ENCODE results near the gene USP15. TPM values are rescaled to one million over a fixed set of nuclear protein-coding genes. Genes with fewer than 3 reads are reported as not detected.
"Not testable (repeated sequence)": the region's sequence is repeated elsewhere in the genome, so short reads cannot be mapped to it uniquely, and the experiment has no call there.

The USP15 gene
- total RNA-seq, 1 experiment from 2014 or later: 35.3 TPM

DNA sequence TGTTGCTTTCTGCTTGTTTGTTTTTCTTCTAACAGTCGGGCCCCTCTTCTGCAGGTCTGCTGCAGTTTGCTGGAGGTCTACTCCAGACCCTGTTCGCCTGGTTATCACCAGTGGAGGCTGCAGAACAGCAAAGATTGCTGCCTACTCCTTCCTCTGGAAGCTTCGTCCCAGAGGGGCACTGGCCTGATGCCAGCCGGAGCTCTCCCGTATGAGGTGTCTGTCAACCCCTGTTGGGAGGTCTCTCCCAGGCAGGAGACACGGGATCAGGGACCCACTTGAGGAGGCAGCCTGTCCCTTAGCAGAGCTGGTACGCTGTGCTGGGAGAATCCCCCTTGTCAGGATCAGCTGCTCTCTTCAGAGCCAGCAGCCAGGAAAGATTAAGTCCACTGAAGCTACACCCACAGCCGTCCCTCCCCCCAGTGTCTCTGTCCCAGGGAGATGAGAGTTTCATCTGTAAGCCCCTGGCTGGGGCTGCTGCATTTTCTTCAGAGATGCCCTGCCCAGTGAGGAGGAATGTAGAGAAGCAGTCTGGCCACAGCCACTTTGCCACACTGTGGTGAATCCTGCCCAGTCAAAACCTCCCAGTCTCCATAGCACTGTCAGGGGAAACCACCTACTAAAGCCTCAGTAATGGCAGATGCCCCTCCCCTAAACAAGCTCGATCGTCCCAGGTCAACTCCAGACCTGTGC, 82.6 kb downstream of the USP15 start:
- H2AK5ac ChIP-seq (ENCODE audit: insufficient read length, low read length); H3K79me1 ChIP-seq (ENCODE audit: insufficient read depth, low read depth, low read length, poor library complexity, severe bottlenecking); H3K27me3 ChIP-seq (ENCODE audit: insufficient read depth, low read length); H3K14ac ChIP-seq (ENCODE audit: insufficient read depth, low read length); H2BK20ac ChIP-seq (ENCODE audit: low read depth, low read length, poor library complexity, severe bottlenecking); H3K4me2 ChIP-seq (ENCODE audit: insufficient read depth, insufficient read length, low read length); H2AFZ ChIP-seq (ENCODE audit: low read length); H3K23me2 ChIP-seq (ENCODE audit: insufficient read length, low read depth, low read length, poor library complexity, severe bottlenecking); H3K9ac ChIP-seq (ENCODE audit: extremely low read depth, insufficient read length, low read length); H3K27ac ChIP-seq (ENCODE audit: insufficient read length, low read depth, low read length); H3T11ph ChIP-seq (ENCODE audit: low read length); H2BK5ac ChIP-seq (ENCODE audit: insufficient read length, low read length); H3K56ac ChIP-seq (ENCODE audit: insufficient read length, low read depth, low read length); H3K4me1 Mint-ChIP-seq; H3K27me3 Mint-ChIP-seq (ENCODE audit: low read depth); H3K27ac Mint-ChIP-seq; H3K9me3 ChIP-seq (ENCODE audit: control insufficient read depth, low read depth, low read length); H2BK120ac ChIP-seq (ENCODE audit: low read depth, low read length, poor library complexity, severe bottlenecking); H3K4me1 ChIP-seq (ENCODE audit: insufficient read depth, low read length); DNase-seq; H2BK15ac ChIP-seq (ENCODE audit: low read depth, low read length); H2BK12ac ChIP-seq (ENCODE audit: insufficient read length, low read depth, low read length); H3K23ac ChIP-seq (ENCODE audit: insufficient read length, low read depth, low read length); H3K4ac ChIP-seq (ENCODE audit: low read depth, low read length); H3K79me2 ChIP-seq (ENCODE audit: insufficient read depth, low read length); H4K5ac ChIP-seq (ENCODE audit: insufficient read length, low read depth, low read length); H4K20me1 ChIP-seq (ENCODE audit: control insufficient read depth, insufficient read depth, insufficient read length); H4K8ac ChIP-seq (replicated peaks; ENCODE audit: insufficient read length, low read depth, low read length); H4K91ac ChIP-seq (ENCODE audit: insufficient read length, low read depth, low read length); H3K18ac ChIP-seq (ENCODE audit: insufficient read length, low read depth, low read length); H3K4me3 Mint-ChIP-seq: not testable (repeated sequence)
- H3K36me3 Mint-ChIP-seq (ENCODE audit: insufficient read depth in 1 of 3, low read depth in 3 of 3): peaks cover 22 to 32% (median 28%) of the 10 kb centered on the region in 3 experiments
- peaks cover 9 to 15% of the 10 kb centered on the region in 2 experiments; a peak in 4 of 5 replicates for H3K9me3 Mint-ChIP-seq
- no CpG with 5 or more reads among the region's 10 CpGs for WGBS (ENCODE audit: extremely low coverage, insufficient read length, low lambda C conversion rate)

DNA sequence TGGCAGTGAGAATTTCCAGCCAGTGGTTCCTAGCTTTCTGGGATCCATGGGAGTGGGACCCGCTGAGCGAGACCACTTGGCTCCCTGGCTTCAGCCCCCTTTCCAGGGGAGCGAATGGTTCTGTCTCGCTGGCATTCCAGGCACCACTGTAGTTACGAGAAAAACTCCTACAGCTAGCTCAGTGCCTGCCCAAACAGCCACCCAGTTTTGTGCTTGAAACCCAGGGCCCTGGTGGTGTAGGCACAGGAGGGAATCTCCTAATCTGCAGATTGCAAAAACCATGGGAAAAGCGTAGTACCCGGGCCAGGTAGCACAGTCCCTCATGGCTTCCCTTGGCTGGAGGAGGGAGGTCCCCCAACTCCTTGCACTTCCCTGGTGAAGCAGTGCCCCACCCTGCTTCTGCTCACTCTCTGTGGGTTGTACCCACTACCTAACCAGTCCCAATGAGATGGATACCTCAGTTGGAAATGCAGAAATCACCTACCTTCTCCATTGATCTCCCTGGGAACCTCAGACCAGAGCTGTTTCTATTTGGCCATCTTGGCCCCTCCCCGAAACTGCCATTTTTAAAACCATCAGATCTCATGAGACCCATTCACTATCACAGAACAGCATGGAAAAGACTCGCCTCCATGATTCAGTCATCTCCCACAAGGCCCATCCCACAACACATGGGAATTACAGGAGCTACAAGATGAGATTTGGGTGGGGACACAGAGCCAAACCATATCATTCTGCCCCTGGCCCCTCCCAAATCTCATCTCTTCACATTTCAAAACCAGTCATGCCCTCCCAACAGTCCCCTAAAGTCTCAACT, 83.3 kb downstream of the USP15 start:
- H2BK5ac ChIP-seq (ENCODE audit: insufficient read length, low read length); H3K4me1 ChIP-seq (ENCODE audit: insufficient read depth, low read length); H3K9me3 Mint-ChIP-seq; H3K56ac ChIP-seq (ENCODE audit: insufficient read length, low read depth, low read length); H3K79me2 ChIP-seq (ENCODE audit: insufficient read depth, low read length); H3K27ac ChIP-seq (ENCODE audit: insufficient read length, low read depth, low read length); H3K79me1 ChIP-seq (ENCODE audit: insufficient read depth, low read depth, low read length, poor library complexity, severe bottlenecking); H2BK20ac ChIP-seq (ENCODE audit: low read depth, low read length, poor library complexity, severe bottlenecking); H3K4me2 ChIP-seq (ENCODE audit: insufficient read depth, insufficient read length, low read length); H3K4ac ChIP-seq (ENCODE audit: low read depth, low read length); H3T11ph ChIP-seq (ENCODE audit: low read length); H3K27me3 ChIP-seq (ENCODE audit: insufficient read depth, low read length); H3K23me2 ChIP-seq (ENCODE audit: insufficient read length, low read depth, low read length, poor library complexity, severe bottlenecking); H2BK120ac ChIP-seq (ENCODE audit: low read depth, low read length, poor library complexity, severe bottlenecking); H4K91ac ChIP-seq (ENCODE audit: insufficient read length, low read depth, low read length); H3K23ac ChIP-seq (ENCODE audit: insufficient read length, low read depth, low read length); H3K27ac Mint-ChIP-seq; H3K4me3 Mint-ChIP-seq; H3K14ac ChIP-seq (ENCODE audit: insufficient read depth, low read length); H3K27me3 Mint-ChIP-seq (ENCODE audit: low read depth); H4K5ac ChIP-seq (ENCODE audit: insufficient read length, low read depth, low read length); H2BK15ac ChIP-seq (ENCODE audit: low read depth, low read length); H3K9ac ChIP-seq (ENCODE audit: extremely low read depth, insufficient read length, low read length); H3K18ac ChIP-seq (ENCODE audit: insufficient read length, low read depth, low read length); H3K4me1 Mint-ChIP-seq; H2AFZ ChIP-seq (ENCODE audit: low read length); H4K20me1 ChIP-seq (ENCODE audit: control insufficient read depth, insufficient read depth, insufficient read length); H3K9me3 ChIP-seq (ENCODE audit: control insufficient read depth, low read depth, low read length); DNase-seq; H4K8ac ChIP-seq (replicated peaks; ENCODE audit: insufficient read length, low read depth, low read length); H2AK5ac ChIP-seq (ENCODE audit: insufficient read length, low read length); H2BK12ac ChIP-seq (ENCODE audit: insufficient read length, low read depth, low read length): not testable (repeated sequence)
- no CpG with 5 or more reads among the region's 9 CpGs for WGBS (ENCODE audit: extremely low coverage, insufficient read length, low lambda C conversion rate)
- H3K36me3 Mint-ChIP-seq (ENCODE audit: insufficient read depth in 1 of 3, low read depth in 3 of 3): peaks cover 16 to 26% (median 21%) of the 10 kb centered on the region in 3 experiments; a peak in 6 of 7 replicates
